HepG2 (cell line): ENCODE results near the gene TRIO. TPM values are rescaled to one million over a fixed set of nuclear protein-coding genes. Genes with fewer than 3 reads are reported as not detected.
A peak's percentile ranks its signal among the peaks of the same experiment; 100 is the strongest.

Experiments used
- ATAC-seq: fragments of 200-7000 bp; cut with Tn5 transposase; 3 replicates; pipeline ENCODE4 v1.9.1; 2020; ENCODE audit warnings: mild to moderate bottlenecking, moderate library complexity
- BruUV-seq: library from RNA; stranded (reverse); fragments of 400-500 nt; replicated peaks from 2 replicates; lab custom pipeline; 2021; lab: Mats Ljungman, UMichigan
- CTCF ChIA-PET: fragments of 300-600 bp; formaldehyde crosslinking; extraction: SDS; loops from one replicate; lab custom pipeline; 2021; ENCODE audit warnings: low total read pairs, inconsistent platforms, low intra/inter-chr PET ratio; lab: Yijun Ruan, JAX
- POLR2A ChIA-PET: fragments of 350-600 bp; sonication (Branson Sonifier 250); formaldehyde crosslinking; loops from one replicate; lab custom pipeline; 2020; ENCODE audit warnings: antibody characterized with exemption, inconsistent platforms; lab: Yijun Ruan, JAX
- DNase-seq: peaks from one replicate; pipeline ENCODE4 v3.0.0-alpha.2; 2015; ENCODE audit warnings: low spot score
- FAIRE-seq: peaks from 3 replicates; lab custom pipeline; 2011; peaks lifted over from hg19 to GRCh38; lab: Jason Lieb, UNC
- H2AFZ ChIP-seq: one replicate; pipeline ENCODE4 v1.6.1; 2011; ENCODE audit warnings: low read length, inconsistent platforms
- H3K27ac ChIP-seq: fragments of 300-600 bp; 3 replicates; pipeline ENCODE4 v1.8.0; 2011; ENCODE audit warnings: mixed run types, mild to moderate bottlenecking, mixed read lengths, low read length, inconsistent platforms; ENCODE audit not compliant: insufficient read depth; ENCODE audit errors: extremely low read length
- H3K27me3 ChIP-seq, 2 experiments: fragments of 200-600 bp in 1 of 2; 2 replicates in 1 of 2; 3 replicates in 1 of 2; pipeline versions ENCODE4 v1.6.0 to v1.8.0; 2011; ENCODE audit warnings: low read length in 2 of 2, mild to moderate bottlenecking in 2 of 2, moderate library complexity in 2 of 2, inconsistent platforms in 1 of 2; ENCODE audit not compliant: insufficient read depth in 2 of 2, control insufficient read depth in 1 of 2
- H3K36me3 ChIP-seq, 2 experiments: fragments of 200-600 bp in 1 of 2; replicated peaks in 1 of 2; 2 replicates in 1 of 2; 3 replicates in 1 of 2; pipeline versions ENCODE4 v1.5.1 to v1.8.0; 2011; ENCODE audit warnings: low read length in 2 of 2, inconsistent platforms in 1 of 2; ENCODE audit not compliant: insufficient read depth in 2 of 2, control insufficient read depth in 1 of 2
- H3K4me1 ChIP-seq: 2 replicates; pipeline ENCODE4 v1.5.1; 2012; ENCODE audit warnings: low read length, inconsistent platforms; ENCODE audit not compliant: insufficient read depth
- H3K4me2 ChIP-seq: 2 replicates; pipeline ENCODE4 v1.6.0; 2011; ENCODE audit warnings: low read depth, low read length, inconsistent platforms
- H3K4me3 ChIP-seq, 3 experiments: fragments of 200-600 bp in 1 of 3; sonication (generic), shearing (Covaris generic) in 1 of 3; replicated peaks in 1 of 3; 2 replicates each; pipeline ENCODE4 v1.5.1; 2011 to 2016; ENCODE audit warnings: low read length in 3 of 3, inconsistent platforms in 2 of 3, low read depth in 2 of 3, mild to moderate bottlenecking in 2 of 3, control low read depth in 1 of 3, mixed read lengths in 1 of 3; ENCODE audit not compliant: insufficient read depth in 1 of 3
- H3K79me2 ChIP-seq: one replicate; pipeline ENCODE4 v1.6.1; 2011; ENCODE audit warnings: low read length, inconsistent platforms; ENCODE audit not compliant: insufficient read depth
- H3K9ac ChIP-seq: 2 replicates; pipeline ENCODE4 v1.6.0; 2011; ENCODE audit warnings: mild to moderate bottlenecking, low read depth, low read length, inconsistent platforms; ENCODE audit not compliant: insufficient read depth
- H3K9me3 ChIP-seq: 2 replicates; pipeline ENCODE4 v1.5.1; 2012; ENCODE audit warnings: mild to moderate bottlenecking, low read length
- H4K20me1 ChIP-seq: 2 replicates; pipeline ENCODE4 v1.6.0; 2011; ENCODE audit warnings: inconsistent platforms, mild to moderate bottlenecking, low read length, moderate library complexity; ENCODE audit not compliant: insufficient read depth
- MAFF ChIP-seq: IDR thresholded peaks from 2 replicates; pipeline ENCODE4 v1.6.1; 2011; ENCODE audit warnings: low read depth, low read length, improper control_type of control experiment
- MAFK ChIP-seq, 2 experiments: IDR thresholded peaks in 1 of 2; conservative IDR thresholded peaks in 1 of 2; 2 replicates each; pipeline ENCODE4 v1.6.1; 2011; ENCODE audit warnings: improper control_type of control experiment in 2 of 2, low read length in 2 of 2
- ZKSCAN5 ChIP-seq: sonication (generic); formaldehyde crosslinking; IDR thresholded peaks from 2 replicates; pipeline ENCODE4 v1.5.1; 2020; ENCODE audit warnings: mild to moderate bottlenecking, missing genetic modification reagents
- WGBS: methylation state at CpG from one replicate; pipeline ENCODE4 v1.1.6; 2017; ENCODE audit warnings: low lambda C conversion rate; 5-methylcytosine and 5-hydroxymethylcytosine counted together
- in situ Hi-C: cut with HindIII; loops from 2 replicates; pipeline ENCODE4 v1.10.0; 2017; ENCODE audit warnings: low pct_unique_long_range_greater_than_20kb; ENCODE audit not compliant: extremely low pct_ligation_motif_present
- intact Hi-C: fragments of 100-400 bp; cut with micrococcal nuclease; formaldehyde crosslinking; loops from one replicate; pipeline ENCODE4 v1.10.0; 2022; ENCODE audit not compliant: unreplicated experiment
- polyA plus RNA-seq, 8 experiments: library from polyadenylated mRNA; depleted of rRNA in 3 of 8; stranded (reverse) in 7 of 8; unstranded in 1 of 8; fragments of >200 nt; fragmentation: Illumina TruSeq in 4 of 8; extraction: Trizol in 4 of 8; gene quantifications; 2 replicates each; pipeline versions ENCODE4 v1.2.1 to v1.2.3, GENCODE V29; 2011 to 2016; ENCODE audit warnings: low read depth in 4 of 8, missing spikeins in 1 of 8, mixed read lengths in 1 of 8; ENCODE audit not compliant: insufficient read depth in 1 of 8
- total RNA-seq, 5 experiments: library from RNA; depleted of rRNA; stranded (reverse); fragments of >200 nt; fragmentation: Illumina TruSeq; extraction: Trizol; gene quantifications; 2 replicates each; pipeline ENCODE4 v1.2.3, GENCODE V29; 2016; ENCODE audit warnings: low read depth in 1 of 5
- TF ChIP-seq, protein P1 (sequence below), 2 experiments: IDR thresholded peaks; 2 replicates each; pipeline ENCODE4 v1.6.1; 2011 to 2012; ENCODE audit warnings: low read length in 2 of 2, borderline replicate concordance in 1 of 2, low read depth in 1 of 2, mild to moderate bottlenecking in 1 of 2, moderate library complexity in 1 of 2
- TF ChIP-seq, protein P2 (sequence below): sonication (generic); formaldehyde crosslinking; IDR thresholded peaks from 2 replicates; pipeline ENCODE4 v1.4.0; 2020; ENCODE audit warnings: missing genetic modification reagents

The TRIO gene
- total and polyA plus RNA-seq, 2 of the 13 experiments (the other 11 are each of a cell fraction or from before 2014, with no cell fraction given) = 45.2 to 45.9 TPM

- no peak for FAIRE-seq
- CTCF ChIA-PET = no interaction called here
Observed at GRCh38 chr5:14240359-14240758, 97.2 kb downstream of the TRIO start.

More at GRCh38 chr5:14240359-14240758, 97.2 kb downstream of the TRIO start:
- Histone ChIP-seq H4K20me1 (peaks cover 37% of the 10 kb centered on the region), H2AFZ (no peak overlapping the region), H3K9ac (no peak overlapping the region), H3K4me1 (peaks cover 14% of the 10 kb centered on the region), H3K4me2 (no peak overlapping the region), H3K36me3 (no peaks in the 10 kb centered on the region), H3K4me3 (no peak overlapping the region), H3K27me3 (no peaks in the 10 kb centered on the region), H3K27ac (no peak overlapping the region), H3K9me3 (no peaks in the 10 kb centered on the region), H3K79me2 (peaks cover 95% of the 10 kb centered on the region)
- intact Hi-C loops (no loop called here), in situ Hi-C loops (no loop called here)
- WGBS = 100% methylated on average over 2 of the region's 2 CpGs
- BruUV-seq = no TSS peak
- ATAC-seq = no peak
- POLR2A ChIA-PET = no interaction called here
- DNase-seq = no peak
- no peak for TF ChIP-seq ZKSCAN5
- TF ChIP-seq, protein P1, sequence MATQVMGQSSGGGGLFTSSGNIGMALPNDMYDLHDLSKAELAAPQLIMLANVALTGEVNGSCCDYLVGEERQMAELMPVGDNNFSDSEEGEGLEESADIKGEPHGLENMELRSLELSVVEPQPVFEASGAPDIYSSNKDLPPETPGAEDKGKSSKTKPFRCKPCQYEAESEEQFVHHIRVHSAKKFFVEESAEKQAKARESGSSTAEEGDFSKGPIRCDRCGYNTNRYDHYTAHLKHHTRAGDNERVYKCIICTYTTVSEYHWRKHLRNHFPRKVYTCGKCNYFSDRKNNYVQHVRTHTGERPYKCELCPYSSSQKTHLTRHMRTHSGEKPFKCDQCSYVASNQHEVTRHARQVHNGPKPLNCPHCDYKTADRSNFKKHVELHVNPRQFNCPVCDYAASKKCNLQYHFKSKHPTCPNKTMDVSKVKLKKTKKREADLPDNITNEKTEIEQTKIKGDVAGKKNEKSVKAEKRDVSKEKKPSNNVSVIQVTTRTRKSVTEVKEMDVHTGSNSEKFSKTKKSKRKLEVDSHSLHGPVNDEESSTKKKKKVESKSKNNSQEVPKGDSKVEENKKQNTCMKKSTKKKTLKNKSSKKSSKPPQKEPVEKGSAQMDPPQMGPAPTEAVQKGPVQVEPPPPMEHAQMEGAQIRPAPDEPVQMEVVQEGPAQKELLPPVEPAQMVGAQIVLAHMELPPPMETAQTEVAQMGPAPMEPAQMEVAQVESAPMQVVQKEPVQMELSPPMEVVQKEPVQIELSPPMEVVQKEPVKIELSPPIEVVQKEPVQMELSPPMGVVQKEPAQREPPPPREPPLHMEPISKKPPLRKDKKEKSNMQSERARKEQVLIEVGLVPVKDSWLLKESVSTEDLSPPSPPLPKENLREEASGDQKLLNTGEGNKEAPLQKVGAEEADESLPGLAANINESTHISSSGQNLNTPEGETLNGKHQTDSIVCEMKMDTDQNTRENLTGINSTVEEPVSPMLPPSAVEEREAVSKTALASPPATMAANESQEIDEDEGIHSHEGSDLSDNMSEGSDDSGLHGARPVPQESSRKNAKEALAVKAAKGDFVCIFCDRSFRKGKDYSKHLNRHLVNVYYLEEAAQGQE (IDR thresholded peaks at IDR 0.05; ENCODE audit: borderline replicate concordance in 1 of 2, low read depth in 1 of 2, low read length in 2 of 2) = no peak
- TF ChIP-seq MAFK (conservative IDR thresholded peaks at IDR 0.05 in 1 of 2, IDR thresholded peaks at IDR 0.05 in 1 of 2; ENCODE audit: low read length in 2 of 2) = peak; percentile 45 to 68; a peak in 3 of 4 replicates
- TF ChIP-seq MAFF = peak; percentile 61
- TF ChIP-seq, protein P2, sequence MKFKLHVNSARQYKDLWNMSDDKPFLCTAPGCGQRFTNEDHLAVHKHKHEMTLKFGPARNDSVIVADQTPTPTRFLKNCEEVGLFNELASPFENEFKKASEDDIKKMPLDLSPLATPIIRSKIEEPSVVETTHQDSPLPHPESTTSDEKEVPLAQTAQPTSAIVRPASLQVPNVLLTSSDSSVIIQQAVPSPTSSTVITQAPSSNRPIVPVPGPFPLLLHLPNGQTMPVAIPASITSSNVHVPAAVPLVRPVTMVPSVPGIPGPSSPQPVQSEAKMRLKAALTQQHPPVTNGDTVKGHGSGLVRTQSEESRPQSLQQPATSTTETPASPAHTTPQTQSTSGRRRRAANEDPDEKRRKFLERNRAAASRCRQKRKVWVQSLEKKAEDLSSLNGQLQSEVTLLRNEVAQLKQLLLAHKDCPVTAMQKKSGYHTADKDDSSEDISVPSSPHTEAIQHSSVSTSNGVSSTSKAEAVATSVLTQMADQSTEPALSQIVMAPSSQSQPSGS (CRISPR knock-in tag) = no peak
